Omental fat pad (tissue), 4 donors: ENCODE results near the gene ARHGAP29. TPM values are rescaled to one million over a fixed set of nuclear protein-coding genes. Genes with fewer than 3 reads are reported as not detected.

ENCODE experiments used
- ATAC-seq: fragments of 150-250 bp; one replicate; pipeline ENCODE4 v1.9.1; 2016; ENCODE audit warnings: mild to moderate bottlenecking, moderate library complexity; ENCODE audit not compliant: low FRiP score
- DNase-seq: peaks from one replicate; pipeline ENCODE4 v3.0.0-alpha.2; 2019; ENCODE audit warnings: low spot score
- total RNA-seq, 4 donors: library from RNA; depleted of rRNA; stranded (reverse); fragments of >200 nt; gene quantifications; one replicate each; pipeline ENCODE4 v1.1.0, GENCODE V29; 2016
- TF ChIP-seq, protein P1 (sequence below), 3 donors: fragments of 450-650 bp; IDR thresholded peaks; one replicate each; pipeline ENCODE4 v1.5.1; 2016 to 2017; ENCODE audit warnings: antibody characterized with exemption in 3 of 3, mild to moderate bottlenecking in 3 of 3, moderate library complexity in 2 of 3

ARHGAP29 gene
- total RNA-seq, 4 donors from 2014 or later, result 43.8 to 129 (median 77.1) TPM

DNA sequence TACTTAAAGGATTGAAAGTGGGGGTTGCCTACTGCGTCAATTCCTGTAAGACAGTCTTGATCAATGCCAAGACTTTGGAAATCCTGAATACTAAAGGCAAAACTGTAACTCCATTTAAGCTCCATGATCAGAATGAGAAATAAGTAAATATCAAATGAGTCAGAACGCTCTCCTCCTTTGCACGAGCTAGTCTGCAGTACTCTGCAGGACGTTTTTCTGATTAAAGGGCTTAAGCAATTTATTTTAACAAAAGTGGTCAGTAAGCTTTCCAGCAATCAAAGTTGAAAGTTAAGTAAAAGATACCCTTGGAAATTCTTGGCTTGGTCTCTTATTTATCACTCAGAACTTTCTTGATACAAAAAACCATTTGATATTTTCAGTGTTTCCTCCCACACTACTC is 35.7 kb upstream of the ARHGAP29 start:
- ATAC-seq, result peak; percentile 79
- TF ChIP-seq, protein P1, sequence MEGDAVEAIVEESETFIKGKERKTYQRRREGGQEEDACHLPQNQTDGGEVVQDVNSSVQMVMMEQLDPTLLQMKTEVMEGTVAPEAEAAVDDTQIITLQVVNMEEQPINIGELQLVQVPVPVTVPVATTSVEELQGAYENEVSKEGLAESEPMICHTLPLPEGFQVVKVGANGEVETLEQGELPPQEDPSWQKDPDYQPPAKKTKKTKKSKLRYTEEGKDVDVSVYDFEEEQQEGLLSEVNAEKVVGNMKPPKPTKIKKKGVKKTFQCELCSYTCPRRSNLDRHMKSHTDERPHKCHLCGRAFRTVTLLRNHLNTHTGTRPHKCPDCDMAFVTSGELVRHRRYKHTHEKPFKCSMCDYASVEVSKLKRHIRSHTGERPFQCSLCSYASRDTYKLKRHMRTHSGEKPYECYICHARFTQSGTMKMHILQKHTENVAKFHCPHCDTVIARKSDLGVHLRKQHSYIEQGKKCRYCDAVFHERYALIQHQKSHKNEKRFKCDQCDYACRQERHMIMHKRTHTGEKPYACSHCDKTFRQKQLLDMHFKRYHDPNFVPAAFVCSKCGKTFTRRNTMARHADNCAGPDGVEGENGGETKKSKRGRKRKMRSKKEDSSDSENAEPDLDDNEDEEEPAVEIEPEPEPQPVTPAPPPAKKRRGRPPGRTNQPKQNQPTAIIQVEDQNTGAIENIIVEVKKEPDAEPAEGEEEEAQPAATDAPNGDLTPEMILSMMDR (IDR thresholded peaks at IDR 0.05), result no peak
- DNase-seq, result no peak

DNA sequence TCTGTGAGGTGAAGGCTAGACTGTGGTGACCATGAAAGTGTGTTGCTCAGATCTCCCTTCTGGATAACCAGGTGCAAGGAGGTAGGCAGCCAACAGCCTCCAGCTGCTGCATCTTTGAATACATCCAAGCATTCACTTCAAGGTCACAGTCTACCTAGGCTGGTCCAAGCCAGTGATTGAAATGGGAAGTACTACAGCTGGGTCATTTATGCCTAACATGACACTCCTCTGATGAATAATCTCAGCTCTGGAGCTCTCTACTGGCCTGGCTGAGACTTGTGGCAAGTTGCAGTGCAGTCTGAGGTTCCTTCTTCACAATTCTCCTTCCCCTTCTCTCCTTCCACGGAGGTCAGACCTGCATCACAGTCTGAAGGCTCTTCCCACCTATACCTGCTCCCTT is 35.0 kb upstream of the ARHGAP29 start:
- TF ChIP-seq, protein P1 (IDR thresholded peaks at IDR 0.05), result no peak
- DNase-seq (no peak), ATAC-seq (no peak)

DNA sequence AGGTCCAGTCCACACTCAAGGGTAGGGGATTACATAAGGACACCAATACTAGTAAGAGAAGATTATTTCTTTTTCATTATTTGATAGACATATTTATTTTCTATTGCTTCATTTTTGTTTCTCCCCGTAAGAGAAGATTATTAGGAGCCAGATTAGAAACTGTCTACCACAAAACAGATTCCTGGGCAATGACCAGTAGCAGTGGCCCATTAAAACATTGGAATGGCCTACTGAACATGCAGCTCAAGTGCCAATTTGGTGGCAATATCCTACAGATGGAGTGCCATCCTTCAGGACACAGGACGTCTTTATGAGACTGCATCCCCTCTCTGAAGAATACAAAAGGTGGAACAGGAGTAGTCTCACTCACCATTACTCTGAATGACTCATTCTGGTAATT is 34.0 kb upstream of the ARHGAP29 start:
- TF ChIP-seq, protein P1 (IDR thresholded peaks at IDR 0.05), result no peak
- no peak for DNase-seq
- ATAC-seq, result no peak

DNA sequence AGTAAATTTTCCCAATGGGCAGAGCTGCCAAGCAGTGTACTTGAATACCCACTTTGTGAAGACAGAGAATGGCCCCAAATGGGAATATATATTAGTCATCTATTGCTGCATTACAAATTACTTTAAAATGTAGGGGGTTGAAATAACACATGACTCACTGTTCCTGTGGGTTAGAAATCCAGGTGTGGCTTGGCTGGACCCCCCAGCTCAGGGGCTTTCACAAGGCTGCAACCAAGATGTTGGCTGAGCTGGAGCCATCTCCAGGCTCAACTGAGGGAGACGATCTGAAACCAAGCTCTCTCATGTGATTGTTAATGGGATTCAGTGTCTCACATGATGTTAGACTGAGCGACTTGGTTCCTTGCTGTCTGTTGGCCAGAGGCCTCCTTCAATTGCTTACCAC is 33.4 kb upstream of the ARHGAP29 start:
- TF ChIP-seq, protein P1 (IDR thresholded peaks at IDR 0.05), result no peak
- DNase-seq (no peak), ATAC-seq (peak; percentile 44)

DNA sequence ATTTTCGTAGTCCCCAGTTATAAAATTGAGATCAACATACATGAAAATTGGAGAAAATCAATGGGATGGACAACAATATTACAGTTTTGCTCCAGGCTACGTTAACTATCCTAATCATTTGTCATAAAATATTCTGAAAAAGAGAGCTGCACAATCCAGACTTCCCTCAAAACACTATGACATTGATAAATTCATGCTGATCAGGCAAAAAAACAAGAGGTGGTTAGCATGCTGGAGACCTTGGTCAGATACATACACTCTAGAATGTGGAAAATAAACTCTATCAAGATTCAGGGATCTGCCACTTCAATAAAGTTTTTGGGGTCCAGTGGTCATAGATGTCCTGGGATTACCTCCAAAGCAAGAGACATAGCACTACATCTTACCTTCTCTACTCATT is 32.5 kb upstream of the ARHGAP29 start:
- TF ChIP-seq, protein P1 (IDR thresholded peaks at IDR 0.05), result no peak
- ATAC-seq (no peak), DNase-seq (no peak)

DNA sequence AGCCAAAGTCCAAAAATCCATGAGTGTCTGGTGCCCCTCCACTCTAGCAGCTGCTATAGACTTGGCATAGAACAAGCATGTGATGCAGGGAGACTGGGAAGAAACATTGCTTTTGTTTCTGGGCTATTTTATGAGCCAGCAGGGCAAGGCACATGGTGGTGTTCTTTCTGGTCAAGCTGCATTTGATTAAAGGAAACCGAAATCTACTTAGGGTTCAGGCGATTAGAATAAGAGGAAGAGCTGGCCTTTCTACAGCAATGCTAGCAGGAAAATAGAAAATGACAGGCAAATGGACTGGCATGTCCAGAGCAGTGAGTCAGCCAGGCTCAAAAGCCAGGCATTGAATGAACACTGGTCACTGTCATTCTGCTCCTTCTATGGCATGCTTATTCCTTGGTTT is 28.5 kb upstream of the ARHGAP29 start:
- TF ChIP-seq, protein P1 (IDR thresholded peaks at IDR 0.05), result no peak
- ATAC-seq, result no peak
- no peak for DNase-seq

DNA sequence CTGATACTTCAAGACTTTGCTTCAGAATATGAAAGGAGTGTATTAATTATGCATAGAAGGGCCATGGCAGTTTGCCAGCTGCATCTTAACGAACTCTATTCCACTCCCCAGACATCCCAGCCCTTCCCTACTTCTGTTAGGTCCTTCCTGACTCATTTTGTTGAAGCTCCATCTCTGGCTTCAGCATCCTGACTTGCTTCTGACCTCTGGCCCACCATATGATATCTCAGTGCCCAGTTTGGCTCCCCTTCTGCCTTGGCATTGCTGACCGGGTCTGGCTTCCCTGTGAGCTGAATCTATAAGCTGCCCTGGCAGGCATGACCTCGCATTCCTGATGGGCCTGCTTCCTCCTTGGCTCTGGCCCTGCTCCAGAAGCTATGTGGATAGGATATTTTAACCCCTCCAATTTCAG is 27.6 kb upstream of the ARHGAP29 start:
- ATAC-seq, result no peak

More for the DNA sequence above, 27.6 kb upstream of the ARHGAP29 start:
- no peak for DNase-seq
- TF ChIP-seq, protein P1 (IDR thresholded peaks at IDR 0.05), result no peak
